M059J (cell line): ENCODE measurements around the gene NEK1. TPM values are rescaled to one million over a fixed set of nuclear protein-coding genes. Genes with fewer than 3 reads are reported as not detected.

Experiments
- DNase-seq: peaks from one replicate; pipeline ENCODE4 v3.0.0-alpha.2; 2012; ENCODE audit warnings: low read depth
- total RNA-seq: library from RNA; depleted of rRNA; stranded (reverse); fragments of >200 nt; shearing (Covaris generic); gene quantifications from 2 replicates; pipeline ENCODE4 v1.2.3, GENCODE V29; 2014; rRNA removed

NEK1 gene
- 3.1 and 4.0 TPM in 2 replicates for total RNA-seq

- peak; percentile 83 for DNase-seq
These were observed at the start of gene NEK1 for GRCh38 chr4:169611991-169612870. NEK1 (minus strand) TSS chr4:169612583; CDS start chr4:169602630, 9,953 bp downstream.

- no peak for DNase-seq
These were observed 49.4 kb upstream of the NEK1 start for GRCh38 chr4:169661761-169662160.

GRCh38 chr4:169660929-169661328 is 48.5 kb upstream of the NEK1 start:
- DNase-seq = no peak

- DNase-seq = peak; percentile 97
These were observed 47.6 kb upstream of the NEK1 start for GRCh38 chr4:169659716-169660670.

- DNase-seq = peak; percentile 12
These were observed 46.8 kb upstream of the NEK1 start for GRCh38 chr4:169658975-169659715.

GRCh38 chr4:169658196-169658595 is 45.8 kb upstream of the NEK1 start:
- DNase-seq = no peak

- DNase-seq = no peak
These were observed 45.2 kb upstream of the NEK1 start for GRCh38 chr4:169657470-169658107.

GRCh38 chr4:169655401-169655800 is 43.0 kb upstream of the NEK1 start:
- DNase-seq = no peak

- no peak for DNase-seq
These were observed 40.2 kb upstream of the NEK1 start for GRCh38 chr4:169652535-169652934.

- no peak for DNase-seq
These were observed 38.0 kb upstream of the NEK1 start for GRCh38 chr4:169650227-169650936.

- DNase-seq = no peak
These were observed 37.3 kb upstream of the NEK1 start for GRCh38 chr4:169649545-169650226.

GRCh38 chr4:169645627-169646026 is 33.2 kb upstream of the NEK1 start:
- DNase-seq = no peak

- no peak for DNase-seq
These were observed 32.4 kb upstream of the NEK1 start for GRCh38 chr4:169644802-169645201.

- DNase-seq = no peak
These were observed 28.0 kb upstream of the NEK1 start for GRCh38 chr4:169640261-169640870.

GRCh38 chr4:169634975-169635374 is 22.6 kb upstream of the NEK1 start:
- no peak for DNase-seq

GRCh38 chr4:169632896-169633295 is 20.5 kb upstream of the NEK1 start:
- DNase-seq = no peak

- DNase-seq = no peak
These were observed 17.7 kb upstream of the NEK1 start for GRCh38 chr4:169630069-169630468.

- no peak for DNase-seq
These were observed 16.2 kb upstream of the NEK1 start for GRCh38 chr4:169628579-169628978.

- DNase-seq = no peak
These were observed 14.9 kb upstream of the NEK1 start for GRCh38 chr4:169627307-169627706.
